Heart left ventricle (tissue), 16 donors: Measurements from ENCODE around the gene CATSPERZ. TPM values are rescaled to one million over a fixed set of nuclear protein-coding genes. Genes with fewer than 3 reads are reported as not detected.

Source experiments
- ATAC-seq, 4 donors: fragments of 200-7000 bp; cut with Tn5 transposase; one replicate each; pipeline ENCODE4 v1.9.1; 2020 to 2022; ENCODE audit warnings: moderate library complexity in 4 of 4, mild to moderate bottlenecking in 3 of 4, moderate number of reproducible peaks in 1 of 4
- DNase-seq, 5 donors: peaks; one replicate each; pipeline ENCODE4 v3.0.0-alpha.2; 2020
- H3K27ac ChIP-seq, 12 donors: fragments of 200-600 bp; sonication (generic) in 4 of 12; one replicate each; pipeline versions ENCODE4 v1.5.0 to v1.8.0; 2016 to 2022; ENCODE audit warnings: mild to moderate bottlenecking in 2 of 12
- H3K27me3 ChIP-seq, 9 donors: fragments of 200-600 bp; sonication (generic) in 2 of 9; one replicate each; pipeline versions ENCODE4 v1.5.1 to v1.8.0; 2016 to 2022; ENCODE audit warnings: mild to moderate bottlenecking in 3 of 9
- H3K36me3 ChIP-seq, 9 donors: fragments of 200-600 bp; sonication (generic) in 2 of 9; one replicate each; pipeline versions ENCODE4 v1.5.0 to v1.8.0; 2018 to 2022; ENCODE audit warnings: mild to moderate bottlenecking in 2 of 9
- H3K4me1 ChIP-seq, 12 donors: fragments of 200-600 bp; sonication (generic) in 4 of 12; one replicate each; pipeline versions ENCODE4 v1.5.0 to v1.8.0; 2016 to 2022; ENCODE audit warnings: mild to moderate bottlenecking in 3 of 12
- H3K4me3 ChIP-seq, 12 donors: fragments of 200-600 bp; sonication (generic) in 4 of 12; one replicate each; pipeline versions ENCODE4 v1.5.0 to v1.8.0; 2017 to 2022; ENCODE audit warnings: mild to moderate bottlenecking in 9 of 12, moderate library complexity in 4 of 12
- H3K9me3 ChIP-seq, 12 donors: fragments of 200-600 bp; sonication (generic) in 4 of 12; one replicate each; pipeline versions ENCODE4 v1.5.0 to v1.8.0; 2016 to 2022; ENCODE audit warnings: mild to moderate bottlenecking in 1 of 12
- CTCF ChIP-seq, 12 donors: fragments of 200-600 bp; sonication (generic) in 4 of 12; IDR thresholded peaks; one replicate each; pipeline versions ENCODE4 v1.5.0 to v1.8.0; 2018 to 2022; ENCODE audit warnings: antibody characterized with exemption in 12 of 12, mild to moderate bottlenecking in 5 of 12
- POLR2A ChIP-seq, 2 donors: fragments of 450-650 bp; IDR thresholded peaks; one replicate each; pipeline ENCODE4 v1.6.1; 2017; ENCODE audit warnings: antibody characterized with exemption in 2 of 2, mild to moderate bottlenecking in 2 of 2, moderate library complexity in 2 of 2
- WGBS, 4 donors: extraction: QIAGEN DNeasy Blood & Tissue Kit in 2 of 4; methylation state at CpG; one replicate each; pipeline versions ENCODE4 v1.1.5 to v1.1.7; 2013 to 2018; 5-methylcytosine and 5-hydroxymethylcytosine counted together
- intact Hi-C, 10 donors: fragments of 100-400 bp; cut with DNase I; formaldehyde crosslinking; loops; one replicate each; pipeline versions ENCODE4 v1.11.1 to v1.14.2; 2022
- polyA plus RNA-seq, 2 donors: library from polyadenylated mRNA; stranded (reverse); fragments of 200-250 nt; gene quantifications; one replicate each; pipeline ENCODE4 v1.2.3, GENCODE V29; 2013
- total RNA-seq, 9 donors: library from RNA; depleted of rRNA in 2 of 9; stranded (reverse); fragments of >200 nt in 2 of 9; fragmentation: NEBNext Ultra II Directional in 3 of 9; extraction: Animal tissue kit (Norgen Biotek cat#: 25700) in 3 of 9; gene quantifications; one replicate each; pipeline versions ENCODE4 v1.1.0 to v1.2.4, GENCODE V29; 2016 to 2023
- donor health status: ischemic (EF 13 %, LVEDD 7.1; RV severe dilation, severe dysfunction).
- donor health status: healthy with polysubstance abuse.
- donor health status: DM: no; HTN: yes; CAD: no.
- donor health status: DM: no; HTN: no; CAD: no.
- donor health status: ischemic (EF 25% LVEDD 6.9; RV normal size, moderate dysfunction).
- donor health status: ischemic (EF 25% LVEDD 5.7; RV mildly dilated, moderate dysfunction).
- donor health status: healthy.
- donor health status: DM: yes; HTN: yes; CAD: no.
- donor health status: ischemic (EF 35%, LVEDD 5.7; RV mildly dilated, moderate dysfunction).
- donor health status: nonischemic (EF 11% LVEDD 7.7; RV severe dilation, severe dysfunction).
- donor health status: DM: yes; HTN: yes; CAD: no.
- donor health status: PGD.
- donor health status: ischemic (EF 29% LVEDD 5.4; RV normal size, mild dysfunction).
- donor health status: nonischemic (EF 23%, LVEDD 6.1; RV moderate dilation, normal function).

The CATSPERZ gene
- total and polyA plus RNA-seq, 11 donors: not detected

- peaks cover 0 to 46% (median 37%) of the 10 kb centered on the region in 9 donors for H3K36me3 ChIP-seq
- no peaks in the 10 kb centered on the region for H3K27me3 ChIP-seq
- ATAC-seq (no peak), DNase-seq (peak in 1 of 5 donors; percentile 54)
- WGBS, 4 donors: 59 to 83% (median 72%) methylated on average over 24 to 27 of the region's 27 CpGs
- TF ChIP-seq POLR2A (IDR thresholded peaks at IDR 0.05) (no peak), CTCF (IDR thresholded peaks at IDR 0.05) (no peak)
- intact Hi-C loops: no loop called here
- H3K9me3 ChIP-seq: no peaks in the 10 kb centered on the region
- peak overlapping the region; percentile 86 to 100 (median 97) for H3K27ac ChIP-seq
- peaks cover 2 to 37% (median 31%) of the 10 kb centered on the region in 12 donors for H3K4me1 ChIP-seq
- peak overlapping the region in 4 of 12 donors; percentile 77 to 95 (median 82) for H3K4me3 ChIP-seq
These were observed 32.8 kb upstream of the CATSPERZ start for GRCh38 chr11:64267207-64267945.

DNA sequence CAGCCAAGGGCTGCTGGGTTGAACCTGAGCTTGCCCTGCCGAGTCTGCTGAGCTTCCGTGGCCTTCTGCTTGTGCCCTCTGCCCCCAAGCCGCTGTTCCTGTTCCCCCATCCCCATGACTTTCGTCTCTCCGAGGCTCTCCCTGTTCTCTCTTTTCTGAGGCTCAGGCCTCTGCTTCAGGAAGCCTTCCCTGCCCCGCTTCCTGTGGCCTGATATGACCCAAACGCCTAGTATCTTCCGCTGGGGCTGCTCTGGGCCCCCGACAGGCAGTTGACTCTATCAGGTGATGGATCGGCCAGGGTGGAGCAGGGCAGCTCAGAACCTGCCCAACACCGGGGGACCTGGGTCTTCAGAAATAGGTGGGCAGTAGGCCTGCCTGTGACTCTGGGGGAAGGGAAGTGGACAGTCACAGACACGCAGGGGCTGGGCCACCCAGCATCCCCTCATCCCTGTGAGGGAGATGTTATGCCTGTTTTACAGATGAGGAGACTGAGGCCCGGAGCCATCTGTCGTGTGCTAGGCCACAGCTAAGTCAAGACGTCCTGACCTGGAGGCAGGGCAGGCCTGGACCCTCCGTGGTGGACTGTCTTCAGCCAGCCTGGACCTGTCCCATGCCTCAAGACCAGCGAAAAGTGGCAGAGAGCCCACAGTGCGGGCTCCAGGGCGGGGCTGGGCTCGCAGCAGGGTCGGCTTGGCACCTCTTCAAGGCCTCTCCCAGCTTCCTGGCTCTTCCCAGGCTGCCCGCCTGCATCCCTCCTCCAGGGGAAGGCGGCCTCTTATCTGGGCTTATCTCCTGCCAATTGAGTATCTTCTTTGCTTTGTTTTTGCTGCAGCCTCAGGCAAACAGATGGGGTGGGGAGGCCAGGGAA is 31.9 kb upstream of the CATSPERZ start:
- Histone ChIP-seq H3K27ac (peak overlapping the region; percentile 86 to 100 (median 97)), H3K4me3 (peak overlapping the region; percentile 63 to 95 (median 79)), H3K4me1 (peaks cover 2 to 44% (median 33%) of the 10 kb centered on the region in 12 donors), H3K36me3 (peaks cover 0 to 38% (median 28%) of the 10 kb centered on the region in 9 donors), H3K27me3 (no peaks in the 10 kb centered on the region), H3K9me3 (no peaks in the 10 kb centered on the region)
- no peak for TF ChIP-seq CTCF (IDR thresholded peaks at IDR 0.05)
- TF ChIP-seq POLR2A (IDR thresholded peaks at IDR 0.05): no peak
- intact Hi-C loops: loop anchor here in 3 of 10 donors (1.0 to 2.0 kb wide), 3 partner anchors 17 to 21 kb away; partner anchors contain the start of genes PLCB3 (in 2 of the 3) and PPP1R14B (in 1 of the 3)
- ATAC-seq: peak in 2 of 4 donors; percentile 0
- WGBS, 4 donors: 26 to 39% (median 36%) methylated on average over 21 to 23 of the region's 23 CpGs
- peak in 4 of 5 donors; percentile 68 to 76 (median 71) for DNase-seq

- peak; percentile 59 to 84 (median 80) for DNase-seq
- Histone ChIP-seq H3K27me3 (no peaks in the 10 kb centered on the region), H3K27ac (peak overlapping the region; percentile 86 to 100 (median 97)), H3K4me3 (peak overlapping the region; percentile 63 to 95 (median 79)), H3K36me3 (peaks cover 0 to 31% (median 20%) of the 10 kb centered on the region in 9 donors), H3K9me3 (no peaks in the 10 kb centered on the region), H3K4me1 (peaks cover 2 to 51% (median 33%) of the 10 kb centered on the region in 12 donors)
- intact Hi-C loops: loop anchor here in 4 of 10 donors (1.0 to 2.0 kb wide), 3 partner anchors 18 to 22 kb away; partner anchors contain the start of genes PLCB3 (in 3 of the 4) and PPP1R14B (in 1 of the 4)
- TF ChIP-seq CTCF (IDR thresholded peaks at IDR 0.05): peak in 1 of 12 donors; percentile 12
- TF ChIP-seq POLR2A (IDR thresholded peaks at IDR 0.05): no peak
- 0 to 2% (median 1%) methylated on average over 14 to 34 of the region's 34 CpGs for WGBS, 4 donors
- ATAC-seq: peak in 2 of 4 donors; percentile 7 to 27
These were observed 31.1 kb upstream of the CATSPERZ start for GRCh38 chr11:64268893-64269539.
